ENCODE measurements around the gene MTUS2. TPM values are rescaled to one million over a fixed set of nuclear protein-coding genes. Genes with fewer than 3 reads are reported as not detected.
A peak's percentile ranks its signal among the peaks of the same experiment; 100 is the strongest.

The MTUS2 gene
- total and polyA plus RNA-seq, 2 donors (not counting 1 experiment from before 2014, with no cell fraction given): 0.06 TPM; not detected in 1

DNA sequence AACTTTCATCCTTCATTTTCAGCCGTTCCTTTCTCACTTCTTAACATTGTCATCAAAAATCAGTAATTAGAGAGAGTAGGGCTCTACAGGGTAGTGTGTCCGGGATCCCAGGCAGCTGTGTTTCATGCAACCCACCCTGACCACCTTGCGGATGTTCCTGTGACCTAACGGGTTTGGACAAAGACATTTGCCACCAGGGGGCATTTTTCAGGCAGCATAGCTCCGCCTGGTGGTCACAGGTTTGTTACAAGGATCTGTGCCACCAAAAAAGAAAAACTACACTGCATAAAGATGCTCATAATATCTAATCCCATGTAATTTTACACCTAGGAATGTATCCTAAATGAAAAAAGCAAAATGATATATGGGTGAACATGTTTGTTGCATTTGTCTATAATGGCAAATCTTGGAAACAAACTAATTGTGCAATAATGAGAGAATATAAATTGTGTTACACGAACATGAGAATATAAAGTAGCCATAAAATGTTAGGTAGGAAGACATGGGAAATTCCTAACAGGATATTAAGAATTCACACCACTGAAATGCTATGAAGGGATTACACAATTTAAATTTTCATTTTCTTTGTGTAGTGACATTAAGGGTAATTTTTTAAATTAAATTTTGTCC, 652.3 kb downstream of the MTUS2 start:
- Histone ChIP-seq H3K4me2 (ENCODE audit: extremely low read depth, insufficient read depth, low read length) (no peak overlapping the region), H3K79me2 (ENCODE audit: control insufficient read depth, insufficient read depth, low read length) (no peaks in the 10 kb centered on the region), H3K4me3 (replicated peaks in 1 of 4; ENCODE audit: control extremely low read depth in 1 of 4, insufficient read depth in 1 of 4, low read depth in 3 of 4, low read length in 4 of 4) (no peak overlapping the region), H2AFZ (ENCODE audit: low read length) (no peak overlapping the region), H3K4me1 (ENCODE audit: control insufficient read depth, extremely low read depth, insufficient read depth, low read length) (no peaks in the 10 kb centered on the region), H3K36me3 (ENCODE audit: control insufficient read depth, insufficient read depth, low read length) (no peaks in the 10 kb centered on the region), H3K9me3 (ENCODE audit: control insufficient read depth, insufficient read depth, low read depth, low read length) (no peaks in the 10 kb centered on the region), H4K20me1 (ENCODE audit: control insufficient read depth, extremely low read depth, insufficient read depth, low read length) (no peaks in the 10 kb centered on the region), H3K9ac (ENCODE audit: insufficient read depth, low read length) (no peak overlapping the region), H3K27ac (ENCODE audit: insufficient read depth, low read length) (no peak overlapping the region), H3K27me3 (ENCODE audit: control insufficient read depth, insufficient read depth, low read length) (no peaks in the 10 kb centered on the region)
- TF ChIP-seq EZH2 (IDR thresholded peaks at IDR 0.05; ENCODE audit: low read length, missing control alignments): no peak
- TF ChIP-seq CTCF (conservative IDR thresholded peaks at IDR 0.05 in 1 of 2, IDR thresholded peaks at IDR 0.05 in 1 of 2; ENCODE audit: low read depth in 1 of 2, low read length in 2 of 2): peak; percentile 96 to 99
- DNase-seq (ENCODE audit: low read depth in 2 of 2): peak; percentile 59 to 64

DNA sequence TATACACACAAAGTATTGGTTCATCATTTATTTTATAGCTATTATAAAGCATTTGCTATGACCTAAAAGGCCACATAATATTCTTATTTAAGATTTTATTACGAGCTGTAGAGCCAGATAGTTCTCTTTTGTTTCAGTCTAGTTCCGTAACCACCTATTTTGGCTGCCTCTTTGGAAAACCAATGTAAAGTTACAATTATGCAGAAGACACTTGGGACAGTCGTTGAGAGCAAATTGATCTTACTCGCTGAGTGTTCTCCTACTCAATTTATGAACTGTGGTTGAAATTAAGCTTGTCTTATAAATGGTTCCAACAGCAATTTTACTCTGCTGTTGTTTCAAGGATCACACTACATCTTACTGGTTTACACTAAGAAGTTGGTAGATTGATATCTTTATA, 653.0 kb downstream of the MTUS2 start:
- no peaks in the 10 kb centered on the region for H3K79me2 ChIP-seq (ENCODE audit: control insufficient read depth, insufficient read depth, low read length)
- no peak for DNase-seq (ENCODE audit: low read depth in 2 of 2)
- no peaks in the 10 kb centered on the region for H4K20me1 ChIP-seq (ENCODE audit: control insufficient read depth, extremely low read depth, insufficient read depth, low read length)
- H2AFZ ChIP-seq (ENCODE audit: low read length): no peak overlapping the region
- no peak for TF ChIP-seq EZH2 (IDR thresholded peaks at IDR 0.05; ENCODE audit: low read length, missing control alignments)
- TF ChIP-seq CTCF (conservative IDR thresholded peaks at IDR 0.05 in 1 of 2, IDR thresholded peaks at IDR 0.05 in 1 of 2; ENCODE audit: low read depth in 1 of 2, low read length in 2 of 2): no peak
- H3K4me1 ChIP-seq (ENCODE audit: control insufficient read depth, extremely low read depth, insufficient read depth, low read length): no peaks in the 10 kb centered on the region
- H3K4me2 ChIP-seq (ENCODE audit: extremely low read depth, insufficient read depth, low read length): no peak overlapping the region
- H3K36me3 ChIP-seq (ENCODE audit: control insufficient read depth, insufficient read depth, low read length): no peaks in the 10 kb centered on the region
- no peaks in the 10 kb centered on the region for H3K9me3 ChIP-seq (ENCODE audit: control insufficient read depth, insufficient read depth, low read depth, low read length)
- H3K4me3 ChIP-seq (replicated peaks in 1 of 4; ENCODE audit: control extremely low read depth in 1 of 4, insufficient read depth in 1 of 4, low read depth in 3 of 4, low read length in 4 of 4): no peak overlapping the region
- H3K27ac ChIP-seq (ENCODE audit: insufficient read depth, low read length): no peak overlapping the region
- H3K27me3 ChIP-seq (ENCODE audit: control insufficient read depth, insufficient read depth, low read length): no peaks in the 10 kb centered on the region
- no peak overlapping the region for H3K9ac ChIP-seq (ENCODE audit: insufficient read depth, low read length)

DNA sequence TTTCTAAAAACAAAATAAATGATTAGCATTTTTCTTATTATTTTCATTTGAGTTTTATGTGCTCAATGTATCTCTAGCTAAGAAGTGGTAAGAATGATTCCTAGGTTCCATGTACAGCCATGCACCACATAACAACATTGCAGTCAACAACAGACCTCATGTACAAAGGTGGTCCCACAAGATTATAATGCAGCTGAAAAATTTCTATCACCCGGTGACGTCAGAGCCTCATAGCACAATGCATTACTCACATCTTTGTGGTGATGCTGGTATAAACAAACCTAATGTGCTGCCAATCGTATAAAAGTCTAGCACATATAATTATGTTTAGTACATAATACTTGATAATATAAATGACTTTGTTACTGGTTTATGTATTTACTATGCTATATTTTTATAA, 654.9 kb downstream of the MTUS2 start:
- H3K79me2 ChIP-seq (ENCODE audit: control insufficient read depth, insufficient read depth, low read length): no peaks in the 10 kb centered on the region
- H3K36me3 ChIP-seq (ENCODE audit: control insufficient read depth, insufficient read depth, low read length): no peaks in the 10 kb centered on the region
- H3K27ac ChIP-seq (ENCODE audit: insufficient read depth, low read length): no peak overlapping the region
- no peaks in the 10 kb centered on the region for H3K9me3 ChIP-seq (ENCODE audit: control insufficient read depth, insufficient read depth, low read depth, low read length)
- H2AFZ ChIP-seq (ENCODE audit: low read length): no peak overlapping the region
- no peaks in the 10 kb centered on the region for H3K4me1 ChIP-seq (ENCODE audit: control insufficient read depth, extremely low read depth, insufficient read depth, low read length)
- TF ChIP-seq EZH2 (IDR thresholded peaks at IDR 0.05; ENCODE audit: low read length, missing control alignments) (no peak), CTCF (conservative IDR thresholded peaks at IDR 0.05 in 1 of 2, IDR thresholded peaks at IDR 0.05 in 1 of 2; ENCODE audit: low read depth in 1 of 2, low read length in 2 of 2) (no peak)
- H4K20me1 ChIP-seq (ENCODE audit: control insufficient read depth, extremely low read depth, insufficient read depth, low read length): no peaks in the 10 kb centered on the region
- no peak overlapping the region for H3K4me3 ChIP-seq (replicated peaks in 1 of 4; ENCODE audit: control extremely low read depth in 1 of 4, insufficient read depth in 1 of 4, low read depth in 3 of 4, low read length in 4 of 4)
- H3K9ac ChIP-seq (ENCODE audit: insufficient read depth, low read length): no peak overlapping the region
- no peak overlapping the region for H3K4me2 ChIP-seq (ENCODE audit: extremely low read depth, insufficient read depth, low read length)
- DNase-seq (ENCODE audit: low read depth in 2 of 2): peak; percentile 84 to 94
- H3K27me3 ChIP-seq (ENCODE audit: control insufficient read depth, insufficient read depth, low read length): no peaks in the 10 kb centered on the region
